Activated CD8-positive, alpha-beta T cell treated with anti-CD3 and anti-CD28 coated beads for 36 hours (primary cell): ENCODE data around the gene MYH2. TPM values are rescaled to one million over a fixed set of nuclear protein-coding genes. Genes with fewer than 3 reads are reported as not detected.

Experiments
- ATAC-seq: fragments of 200-7000 bp; cut with Tn5 transposase; one replicate; pipeline ENCODE4 v1.10.0; 2021; ENCODE audit warnings: mild to moderate bottlenecking, moderate library complexity
- CTCF ChIA-PET: fragments of 350-600 bp; sonication (Branson Sonifier 250); formaldehyde crosslinking; loops from one replicate; lab custom pipeline; 2021; ENCODE audit warnings: antibody characterized with exemption; lab: Charles Lee
- POLR2A ChIA-PET: fragments of 350-600 bp; sonication (Branson Sonifier 250); formaldehyde crosslinking; loops from one replicate; lab custom pipeline; 2021; ENCODE audit warnings: antibody characterized with exemption; lab: Charles Lee
- DNase-seq: peaks from one replicate; pipeline ENCODE4 v3.0.0-alpha.2; 2020
- H3K27ac Mint-ChIP-seq: one replicate; pipeline ENCODE4 v1.8.0; 2021; ENCODE audit warnings: mild to moderate bottlenecking, mixed read lengths
- H3K27me3 Mint-ChIP-seq: one replicate; pipeline ENCODE4 v1.8.0; 2021; ENCODE audit warnings: mixed read lengths
- H3K36me3 Mint-ChIP-seq: one replicate; pipeline ENCODE4 v1.8.0; 2021; ENCODE audit warnings: low read depth, mixed read lengths
- H3K4me1 Mint-ChIP-seq: one replicate; pipeline ENCODE4 v1.8.0; 2021; ENCODE audit warnings: low read depth, mixed read lengths
- H3K4me3 Mint-ChIP-seq: one replicate; pipeline ENCODE4 v1.8.0; 2021; ENCODE audit warnings: mild to moderate bottlenecking, moderate library complexity, mixed read lengths
- H3K9me3 Mint-ChIP-seq: one replicate; pipeline ENCODE4 v1.8.0; 2021; ENCODE audit warnings: mixed read lengths
- intact Hi-C: fragments of 100-400 bp; cut with micrococcal nuclease; formaldehyde crosslinking; loops from one replicate; pipeline ENCODE4 v1.10.0; 2022
- total RNA-seq, 2 experiments: library from RNA; stranded (reverse); gene quantifications; one replicate each; pipeline ENCODE4 v1.2.3, GENCODE V29; 2021
- TF ChIP-seq, protein P1 (sequence below): fragments of 200-600 bp; IDR thresholded peaks from one replicate; pipeline ENCODE4 v1.8.0; 2022; ENCODE audit warnings: antibody characterized with exemption, mild to moderate bottlenecking

The MYH2 gene
- not detected for total RNA-seq

DNA sequence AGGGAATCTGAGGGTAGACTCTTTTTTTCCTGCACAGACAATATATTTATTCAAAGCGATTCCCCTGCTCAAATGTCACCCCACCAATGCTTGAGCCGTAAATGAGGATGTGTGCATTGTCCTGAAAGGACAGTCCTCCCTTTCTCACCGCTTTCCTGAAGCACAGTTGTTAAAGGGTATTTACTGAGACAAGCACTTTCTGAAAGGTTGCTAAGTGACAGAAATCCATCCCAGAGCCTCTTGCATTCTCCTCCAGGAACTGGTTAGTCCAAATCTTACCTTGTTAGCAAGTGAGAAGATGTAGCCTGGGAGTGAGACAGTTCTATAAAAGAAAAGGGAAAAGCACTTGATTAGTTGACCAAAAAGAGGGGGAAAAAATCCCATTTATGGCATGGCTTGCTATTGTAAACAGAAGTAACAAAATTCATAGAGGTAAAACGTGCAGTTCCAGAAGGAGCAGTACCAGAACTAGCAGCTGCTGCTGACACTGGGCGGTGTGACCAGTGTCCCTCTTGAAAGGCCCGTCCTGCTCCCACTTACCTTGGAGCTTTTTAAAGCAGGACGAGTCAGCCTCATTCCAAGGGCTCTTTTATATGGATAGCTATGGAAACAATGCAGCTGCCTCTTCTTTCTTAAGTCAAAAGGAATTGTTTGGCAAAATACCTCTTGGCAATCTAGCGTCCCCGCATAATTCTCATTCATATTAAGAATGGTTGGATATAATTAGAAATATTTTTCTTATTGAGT, at the start of gene MYH2:
Gene MYH2 (minus strand): TSS at position 563 of the 747 bp plus-strand sequence. CDS start 1,738 bp downstream, outside the sequence.
- no peaks in the 10 kb centered on the region for H3K36me3 Mint-ChIP-seq
- no peak within 1 kb of the TSS for H3K4me3 Mint-ChIP-seq
- intact Hi-C loops: no loop called here
- no peaks in the 10 kb centered on the region for H3K9me3 Mint-ChIP-seq
- no peaks in the 10 kb centered on the region for H3K4me1 Mint-ChIP-seq
- TF ChIP-seq, protein P1, sequence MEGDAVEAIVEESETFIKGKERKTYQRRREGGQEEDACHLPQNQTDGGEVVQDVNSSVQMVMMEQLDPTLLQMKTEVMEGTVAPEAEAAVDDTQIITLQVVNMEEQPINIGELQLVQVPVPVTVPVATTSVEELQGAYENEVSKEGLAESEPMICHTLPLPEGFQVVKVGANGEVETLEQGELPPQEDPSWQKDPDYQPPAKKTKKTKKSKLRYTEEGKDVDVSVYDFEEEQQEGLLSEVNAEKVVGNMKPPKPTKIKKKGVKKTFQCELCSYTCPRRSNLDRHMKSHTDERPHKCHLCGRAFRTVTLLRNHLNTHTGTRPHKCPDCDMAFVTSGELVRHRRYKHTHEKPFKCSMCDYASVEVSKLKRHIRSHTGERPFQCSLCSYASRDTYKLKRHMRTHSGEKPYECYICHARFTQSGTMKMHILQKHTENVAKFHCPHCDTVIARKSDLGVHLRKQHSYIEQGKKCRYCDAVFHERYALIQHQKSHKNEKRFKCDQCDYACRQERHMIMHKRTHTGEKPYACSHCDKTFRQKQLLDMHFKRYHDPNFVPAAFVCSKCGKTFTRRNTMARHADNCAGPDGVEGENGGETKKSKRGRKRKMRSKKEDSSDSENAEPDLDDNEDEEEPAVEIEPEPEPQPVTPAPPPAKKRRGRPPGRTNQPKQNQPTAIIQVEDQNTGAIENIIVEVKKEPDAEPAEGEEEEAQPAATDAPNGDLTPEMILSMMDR: no peak
- ChIA-PET CTCF (no interaction called here), POLR2A (no interaction called here)
- H3K27ac Mint-ChIP-seq: no peak within 1 kb of the TSS
- no peak for ATAC-seq
- H3K27me3 Mint-ChIP-seq: peaks cover 14% of the 10 kb centered on the region
- no peak for DNase-seq

DNA sequence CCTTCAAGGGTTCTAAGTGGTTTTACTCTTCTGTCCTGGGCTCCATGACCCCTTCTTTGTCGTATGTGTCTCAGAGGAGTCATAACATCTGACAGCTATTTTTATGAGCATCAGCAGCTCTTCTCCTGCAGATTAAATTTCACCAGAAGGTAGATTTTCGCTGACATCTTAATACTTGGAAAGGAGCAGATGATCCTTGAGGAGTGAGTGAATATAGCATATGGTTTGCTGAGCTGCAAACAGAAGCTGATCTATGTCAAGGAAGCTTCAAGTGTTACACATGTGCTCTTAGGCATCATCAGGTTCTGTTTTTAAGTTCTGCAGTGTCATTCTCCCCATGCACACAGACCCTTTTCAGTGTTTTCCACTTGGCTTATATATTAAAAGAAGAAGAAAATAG, 49.2 kb upstream of the MYH2 start:
- Mint-ChIP-seq H3K27me3 (peaks cover 9% of the 10 kb centered on the region), H3K4me1 (no peaks in the 10 kb centered on the region), H3K4me3 (no peak overlapping the region), H3K36me3 (no peaks in the 10 kb centered on the region), H3K27ac (no peak overlapping the region), H3K9me3 (no peaks in the 10 kb centered on the region)
- TF ChIP-seq, protein P1: no peak
- ATAC-seq (no peak), DNase-seq (no peak)
- POLR2A ChIA-PET: interaction anchor here (0.7 kb wide), 1 partner anchor 10 kb away, joined by 3 read pairs; no protein-coding TSS in a partner anchor
- intact Hi-C loops: no loop called here
- CTCF ChIA-PET: interaction anchor here (1.2 kb wide), 1 partner anchor 16 kb away, joined by 3 read pairs; no protein-coding TSS in a partner anchor

DNA sequence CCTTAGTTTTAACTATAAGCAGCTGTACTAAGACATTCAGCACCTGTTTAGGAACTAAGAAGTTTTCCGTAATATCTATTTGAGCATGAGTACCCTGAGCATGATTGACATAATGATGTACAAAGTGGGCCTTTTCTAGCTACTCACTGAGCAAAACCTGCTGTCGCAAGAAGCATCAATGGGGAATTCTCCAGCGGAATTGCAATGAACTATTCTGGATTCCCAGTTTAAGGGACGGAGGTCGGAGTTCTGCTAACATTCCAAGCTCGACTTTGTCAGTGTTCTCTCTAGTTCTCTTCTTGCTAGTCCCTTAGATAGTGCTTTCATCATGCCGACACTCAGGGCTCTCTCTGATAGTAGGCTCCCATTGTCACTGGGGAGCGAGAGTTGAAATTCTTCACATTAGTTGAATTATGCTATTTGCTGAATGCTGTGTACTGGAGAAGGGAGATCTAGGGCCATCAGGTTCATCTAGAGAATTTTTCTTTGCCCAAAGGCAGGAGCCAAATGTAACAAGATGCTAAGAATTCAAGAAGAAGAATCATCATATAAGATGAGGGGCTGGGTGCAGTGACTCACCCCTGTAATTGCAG, 40.2 kb upstream of the MYH2 start:
- POLR2A ChIA-PET: no interaction called here

DNA sequence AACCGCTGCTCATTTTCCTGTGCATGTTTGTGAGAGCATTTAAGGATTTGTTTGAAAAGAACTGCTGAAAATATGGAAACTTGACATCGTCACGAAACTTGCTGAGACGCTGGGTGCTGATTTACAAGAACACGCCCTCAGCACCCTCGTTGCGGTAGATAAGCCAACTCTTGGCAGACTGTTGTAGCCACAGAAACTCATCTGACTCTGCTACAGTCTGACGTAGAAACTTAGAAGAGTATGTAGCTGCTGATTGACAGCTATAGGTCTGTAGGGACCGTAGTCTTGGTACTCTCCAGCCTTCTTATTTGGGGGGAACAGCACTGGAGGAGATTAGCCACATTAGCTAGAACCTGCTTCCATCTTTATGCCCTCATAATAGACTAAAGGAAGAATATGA, 36.1 kb upstream of the MYH2 start:
- ATAC-seq: no peak

More for the DNA sequence above, 40.2 kb upstream of the MYH2 start:
- no peak for ATAC-seq
- CTCF ChIA-PET: no interaction called here
- Mint-ChIP-seq H3K36me3 (no peaks in the 10 kb centered on the region), H3K27ac (no peak overlapping the region), H3K4me1 (no peaks in the 10 kb centered on the region), H3K4me3 (no peak overlapping the region), H3K27me3 (peaks cover 9% of the 10 kb centered on the region), H3K9me3 (no peaks in the 10 kb centered on the region)
- DNase-seq: no peak
- TF ChIP-seq, protein P1: no peak
- intact Hi-C loops: no loop called here

More for the DNA sequence above, 36.1 kb upstream of the MYH2 start:
- H3K27me3 Mint-ChIP-seq: peaks cover 5% of the 10 kb centered on the region
- intact Hi-C loops: no loop called here
- CTCF ChIA-PET: no interaction called here
- no peaks in the 10 kb centered on the region for H3K4me1 Mint-ChIP-seq
- H3K27ac Mint-ChIP-seq: no peak overlapping the region
- no peak overlapping the region for H3K4me3 Mint-ChIP-seq
- no peak for DNase-seq
- POLR2A ChIA-PET: no interaction called here
- TF ChIP-seq, protein P1: no peak
- H3K36me3 Mint-ChIP-seq: no peaks in the 10 kb centered on the region
- no peaks in the 10 kb centered on the region for H3K9me3 Mint-ChIP-seq
